Measurements from ENCODE around the gene THBS3. TPM values are rescaled to one million over a fixed set of nuclear protein-coding genes. Genes with fewer than 3 reads are reported as not detected.

THBS3 gene
- total and polyA plus RNA-seq, 2 of the 13 experiments (the other 11 are each of a cell fraction or from before 2014, with no cell fraction given) = 0.86 to 3.6 TPM

- no peak for TF ChIP-seq IRF1 (CRISPR knock-in tag; IDR thresholded peaks at IDR 0.05; ENCODE audit: low read depth)
- TF ChIP-seq ZNF552 (CRISPR knock-in tag; IDR thresholded peaks at IDR 0.05; ENCODE audit: borderline replicate concordance) = no peak
- peak; percentile 66; the same call in 1 of the 2 replicates for TF ChIP-seq HMGXB3 (CRISPR knock-in tag; IDR thresholded peaks at IDR 0.05; ENCODE audit: borderline replicate concordance)
- TF ChIP-seq CC2D1A (CRISPR knock-in tag; IDR thresholded peaks at IDR 0.05) = no peak
- no peak for TF ChIP-seq TBL1XR1 (IDR thresholded peaks at IDR 0.05; ENCODE audit: borderline replicate concordance, low read length, partially characterized antibody)
- TF ChIP-seq MXD3 (CRISPR knock-in tag; IDR thresholded peaks at IDR 0.05) = no peak
- TF ChIP-seq ELK4 (CRISPR knock-in tag; IDR thresholded peaks at IDR 0.05; ENCODE audit: borderline replicate concordance) = no peak
- no peak; the same call in 1 of the 2 replicates for TF ChIP-seq MYC (CRISPR knock-in tag; IDR thresholded peaks at IDR 0.05; ENCODE audit: borderline replicate concordance)
- no peak for TF ChIP-seq ZNF484 (CRISPR knock-in tag; IDR thresholded peaks at IDR 0.05; ENCODE audit: borderline replicate concordance, low read depth)
- 0 out of 2 replicates have a peak, but pooled peaks have one; percentile 23 for TF ChIP-seq ZSCAN5A (CRISPR knock-in tag; IDR thresholded peaks at IDR 0.05; ENCODE audit: borderline replicate concordance)
- TF ChIP-seq CENPT (CRISPR knock-in tag; IDR thresholded peaks at IDR 0.05; ENCODE audit: low read depth) = no peak
- TF ChIP-seq CEBPZ (IDR thresholded peaks at IDR 0.05; ENCODE audit: low read length) = no peak
These were observed 40.3 kb downstream of the THBS3 start (continued) for GRCh38 chr1:155167166-155168104.
